ENCODE data around the gene NDFIP1.

DNA sequence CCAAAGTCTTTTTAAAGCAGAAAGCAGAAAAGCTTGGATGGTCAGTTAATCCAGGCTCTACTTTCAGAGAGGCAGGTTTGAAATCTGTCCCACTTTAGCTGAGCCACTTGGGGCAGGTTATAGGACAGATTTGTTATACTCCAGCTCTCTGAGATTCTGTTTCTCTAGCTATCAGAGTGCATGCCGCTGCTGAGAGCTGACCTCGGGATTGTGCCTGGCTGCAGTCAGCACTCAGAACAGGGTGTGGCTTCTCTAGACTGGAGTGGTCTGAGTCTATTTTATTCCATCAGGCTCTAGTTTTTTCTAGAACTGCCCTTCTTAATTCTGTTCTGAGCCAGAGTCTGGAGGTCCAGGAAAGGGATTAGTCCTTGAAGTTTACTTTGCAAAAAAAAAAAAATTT is 67.7 kb downstream of the NDFIP1 start:
- TF ChIP-seq CTCF (IDR thresholded peaks at IDR 0.05) (no peak), EP300 (IDR thresholded peaks at IDR 0.05) (no peak), POLR2A (IDR thresholded peaks at IDR 0.05) (no peak)
